ENCODE results near the gene SLC39A1.

DNA sequence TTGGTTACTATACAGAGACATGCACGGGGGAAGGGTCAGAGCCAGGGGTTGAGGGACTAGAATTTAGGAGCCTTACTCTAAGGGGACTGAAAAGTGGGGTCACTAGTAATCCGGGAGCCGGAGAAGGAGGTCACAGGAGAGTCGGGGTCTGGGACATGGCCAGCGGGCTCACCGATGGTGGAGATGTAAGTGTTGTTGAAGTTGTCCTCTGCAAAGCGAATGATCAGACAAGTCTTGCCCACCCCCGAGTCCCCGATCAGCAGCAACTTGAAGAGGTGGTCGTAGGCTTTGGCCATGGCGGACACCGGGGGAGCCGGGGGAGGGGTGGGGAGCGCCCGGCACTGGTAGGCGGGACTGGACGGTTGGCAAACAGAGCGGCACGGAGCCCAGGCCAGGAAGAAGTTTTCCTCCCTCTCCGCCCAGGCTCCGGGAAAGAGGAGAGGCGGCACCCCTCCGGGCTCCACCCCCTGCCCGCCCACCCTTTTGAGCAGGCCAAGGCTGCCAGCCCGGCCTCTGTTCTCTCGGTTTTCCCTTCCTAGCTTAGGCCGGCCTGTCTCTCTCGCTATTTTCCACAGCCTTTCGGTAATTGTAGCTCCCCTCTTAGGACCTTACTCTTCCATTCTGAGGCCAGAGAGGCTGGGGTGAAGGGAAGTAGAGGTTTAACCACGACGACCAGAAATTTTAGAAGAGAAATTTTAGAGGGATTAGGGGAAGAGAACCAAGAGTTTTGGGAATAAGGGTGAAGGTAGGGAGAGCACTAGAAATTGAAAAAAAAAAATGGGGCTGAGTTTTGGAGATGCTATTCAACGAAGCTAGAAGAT, 22.8 kb upstream of the SLC39A1 start, which contains the start of gene RAB13:
- TF ChIP-seq POLR2A (IDR thresholded peaks at IDR 0.05) = peak; percentile 33 to 39
- TF ChIP-seq, protein P1, sequence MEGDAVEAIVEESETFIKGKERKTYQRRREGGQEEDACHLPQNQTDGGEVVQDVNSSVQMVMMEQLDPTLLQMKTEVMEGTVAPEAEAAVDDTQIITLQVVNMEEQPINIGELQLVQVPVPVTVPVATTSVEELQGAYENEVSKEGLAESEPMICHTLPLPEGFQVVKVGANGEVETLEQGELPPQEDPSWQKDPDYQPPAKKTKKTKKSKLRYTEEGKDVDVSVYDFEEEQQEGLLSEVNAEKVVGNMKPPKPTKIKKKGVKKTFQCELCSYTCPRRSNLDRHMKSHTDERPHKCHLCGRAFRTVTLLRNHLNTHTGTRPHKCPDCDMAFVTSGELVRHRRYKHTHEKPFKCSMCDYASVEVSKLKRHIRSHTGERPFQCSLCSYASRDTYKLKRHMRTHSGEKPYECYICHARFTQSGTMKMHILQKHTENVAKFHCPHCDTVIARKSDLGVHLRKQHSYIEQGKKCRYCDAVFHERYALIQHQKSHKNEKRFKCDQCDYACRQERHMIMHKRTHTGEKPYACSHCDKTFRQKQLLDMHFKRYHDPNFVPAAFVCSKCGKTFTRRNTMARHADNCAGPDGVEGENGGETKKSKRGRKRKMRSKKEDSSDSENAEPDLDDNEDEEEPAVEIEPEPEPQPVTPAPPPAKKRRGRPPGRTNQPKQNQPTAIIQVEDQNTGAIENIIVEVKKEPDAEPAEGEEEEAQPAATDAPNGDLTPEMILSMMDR (IDR thresholded peaks at IDR 0.05 in 4 of 5, conservative IDR thresholded peaks at IDR 0.05 in 1 of 5) = no peak

Data from gastrocnemius medialis (tissue), 4 donors.